ENCODE results near the gene MEA1.
A peak's percentile ranks its signal among the peaks of the same experiment; 100 is the strongest.

The MEA1 gene

DNA sequence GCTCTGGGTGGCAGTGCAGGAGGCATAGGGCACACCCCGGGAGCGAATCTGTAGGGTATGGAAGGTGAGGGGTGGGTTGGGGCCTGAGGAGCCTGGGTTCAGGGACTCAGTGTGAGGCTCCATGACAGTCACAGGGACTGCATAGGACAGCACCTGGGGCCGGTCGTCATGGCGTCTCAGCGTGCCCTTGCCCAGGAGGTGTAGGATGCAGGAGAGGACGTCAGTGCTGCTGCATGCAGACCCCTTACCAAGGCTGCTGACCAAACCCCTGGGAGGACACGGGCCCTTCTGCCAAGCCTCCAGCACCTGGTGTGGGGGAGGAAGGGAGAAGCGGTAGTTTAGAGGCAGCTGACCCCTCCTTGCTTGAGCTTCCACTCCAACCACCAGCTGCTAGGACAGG is 24.0 kb upstream of the MEA1 start:
- DNase-seq: no peak

GRCh38 chr6:43037197-43037596 is 23.5 kb upstream of the MEA1 start:
- DNase-seq: no peak

DNA sequence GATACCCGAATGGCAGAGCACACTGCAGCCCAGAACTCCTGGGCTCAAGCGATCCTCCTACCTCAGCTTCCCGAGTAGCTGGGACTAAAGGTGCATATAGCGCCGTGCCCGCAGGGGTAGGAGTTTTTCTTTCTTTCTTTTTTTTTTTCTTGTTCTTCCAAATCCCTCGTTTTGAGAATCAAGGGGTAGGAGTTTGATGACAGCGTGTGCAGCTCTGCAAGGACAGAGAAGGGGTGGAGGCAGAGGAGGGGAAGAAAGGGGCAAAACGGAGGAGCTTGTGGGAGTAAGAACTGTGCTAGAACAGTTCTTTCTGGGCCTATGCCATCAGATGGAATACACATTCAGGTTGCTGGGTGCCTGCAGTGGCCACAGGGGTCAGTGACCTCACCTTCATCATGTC is 23.0 kb upstream of the MEA1 start:
- no peak for DNase-seq

DNA sequence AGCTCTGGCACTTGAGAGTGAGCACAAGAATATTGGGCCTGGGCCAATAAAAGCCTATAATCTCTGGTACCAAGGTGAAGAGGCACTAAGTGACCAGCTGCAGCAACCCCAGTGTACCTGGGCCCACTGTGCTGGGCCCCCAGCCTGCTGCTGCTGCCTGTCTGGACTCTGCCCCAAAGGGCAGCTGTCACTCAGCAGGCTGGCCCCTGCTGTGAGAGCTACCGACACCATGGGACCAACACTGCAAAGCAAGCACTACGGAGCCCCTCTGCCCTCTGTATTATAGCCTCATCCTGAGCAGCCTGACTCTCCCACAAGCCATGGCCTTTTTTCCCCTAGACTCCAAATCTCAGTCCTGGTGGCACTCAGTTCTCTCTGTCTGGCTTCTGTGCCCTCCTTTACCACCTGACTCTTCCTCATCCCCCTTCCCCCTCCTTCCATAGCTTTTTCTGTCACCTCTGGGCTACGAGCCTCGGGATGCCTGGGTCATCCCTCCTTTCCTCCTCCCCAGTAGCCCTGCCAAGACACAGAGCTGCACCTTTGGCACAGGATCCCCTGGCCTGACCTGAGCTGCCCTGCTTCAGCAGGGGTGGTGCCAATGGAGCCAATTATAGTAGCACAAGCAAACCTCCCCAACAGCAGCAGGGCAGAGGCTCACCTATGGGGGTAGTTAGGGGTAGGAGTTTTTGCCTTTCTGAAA is 21.9 kb upstream of the MEA1 start:
- no peak for DNase-seq

GRCh38 chr6:43034190-43034525 is 20.4 kb upstream of the MEA1 start:
- DNase-seq: no peak

GRCh38 chr6:43033496-43034189 is 19.9 kb upstream of the MEA1 start:
- no peak for DNase-seq

DNA sequence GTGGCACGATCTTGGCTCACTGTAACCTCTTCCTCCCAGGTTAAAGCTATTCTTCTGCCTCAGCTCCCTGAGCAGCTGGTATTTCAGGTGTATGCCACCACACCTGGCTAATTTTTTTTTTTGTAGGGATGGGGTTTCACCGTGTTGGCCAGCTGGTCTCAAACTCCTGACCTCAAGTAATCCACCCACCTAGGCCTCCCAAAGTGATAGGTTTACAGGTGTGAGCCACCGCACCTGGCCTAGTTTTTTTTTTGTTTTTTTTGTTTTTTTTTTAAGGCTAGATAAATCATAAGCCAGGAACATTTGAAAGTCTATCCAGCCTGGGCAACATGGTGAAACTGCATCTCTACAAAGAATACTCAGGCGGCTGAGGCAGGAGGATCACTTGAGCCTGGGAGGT is 18.6 kb upstream of the MEA1 start:
- DNase-seq: no peak

DNA sequence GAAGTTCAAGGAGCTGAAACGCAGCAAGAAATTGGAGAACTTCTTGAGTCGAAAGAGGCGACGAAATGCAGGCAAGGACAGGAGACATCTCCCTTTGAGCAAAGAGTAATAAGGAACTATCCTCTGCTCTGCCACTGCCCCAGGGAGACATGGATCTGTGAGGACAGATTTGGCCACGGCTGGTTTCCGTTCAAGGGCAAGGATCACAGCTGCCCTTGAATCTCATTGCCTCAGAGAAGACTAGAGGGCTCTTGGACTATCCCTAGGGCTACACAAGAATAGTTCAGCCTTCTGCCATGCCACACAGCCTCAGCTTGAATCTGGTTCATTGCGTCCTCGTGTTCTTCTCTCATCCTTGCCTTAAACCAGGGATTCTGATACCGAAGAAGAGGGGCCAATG is 15.4 kb upstream of the MEA1 start:
- DNase-seq: no peak

GRCh38 chr6:43026365-43026764 is 12.6 kb upstream of the MEA1 start:
- DNase-seq: no peak

DNA sequence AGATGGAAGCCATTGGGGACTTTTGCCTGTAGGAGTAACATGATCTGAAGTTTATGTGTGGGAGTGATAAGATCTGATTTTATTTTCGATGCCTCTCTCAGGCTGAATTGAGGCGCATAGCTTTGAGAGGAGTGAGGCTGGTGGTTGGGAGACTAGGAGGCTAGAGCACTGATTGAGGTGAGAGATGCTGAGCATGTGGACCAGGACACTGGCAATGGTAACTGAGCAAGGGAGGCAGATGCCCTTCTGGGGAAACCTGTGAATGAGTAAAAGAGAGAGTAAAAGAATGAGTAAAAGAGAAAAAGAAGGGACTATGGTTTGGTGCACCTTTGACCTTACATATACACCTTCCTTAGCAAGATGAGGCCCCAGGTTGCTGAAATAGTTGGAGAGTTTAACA is 10.7 kb upstream of the MEA1 start:
- DNase-seq: no peak

DNA sequence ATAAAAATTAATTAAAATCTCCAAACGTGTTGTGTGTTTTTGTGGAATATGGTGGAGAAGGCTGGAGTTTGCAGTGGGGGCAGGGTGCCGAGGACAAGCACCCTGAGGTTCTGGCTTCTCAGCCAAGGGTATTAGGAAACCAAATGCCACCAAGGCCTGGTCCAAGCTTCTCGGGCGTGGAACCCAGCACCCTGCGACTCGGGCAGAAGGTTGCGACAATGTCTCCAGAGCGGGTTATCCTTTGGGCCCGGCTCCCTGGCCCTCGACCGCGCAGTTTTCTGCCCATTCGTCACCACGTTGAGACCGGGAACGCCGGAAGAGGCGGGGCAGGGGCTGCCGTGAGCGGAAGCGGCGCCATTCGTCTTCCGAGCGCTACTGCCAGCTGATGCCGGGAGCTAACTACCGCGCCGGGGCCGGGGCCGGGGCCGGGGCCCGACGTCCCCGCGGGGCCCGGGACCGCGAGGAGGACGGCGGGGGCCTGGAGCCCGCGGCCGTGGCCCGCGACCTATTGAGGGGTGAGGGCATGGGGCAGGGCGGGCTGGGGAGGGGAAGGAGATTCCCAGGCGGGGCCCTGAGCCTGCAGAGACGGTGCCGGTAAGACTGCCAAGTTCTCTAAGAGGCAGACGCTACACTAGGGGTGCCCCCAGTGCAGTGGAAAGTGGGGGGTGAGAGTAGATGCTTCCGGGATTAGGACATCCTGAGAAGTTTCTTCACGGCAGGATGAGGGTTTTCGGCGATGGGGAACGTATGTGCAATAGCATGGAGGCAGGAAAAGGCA is 7.7 kb upstream of the MEA1 start, which contains the start of gene RRP36:
Gene RRP36, plus strand, starts transcription at position 354 of the 778 bp plus-strand sequence. Its CDS starts 32 bp downstream, at position 386.
- DNase-seq: peak; percentile 68

DNA sequence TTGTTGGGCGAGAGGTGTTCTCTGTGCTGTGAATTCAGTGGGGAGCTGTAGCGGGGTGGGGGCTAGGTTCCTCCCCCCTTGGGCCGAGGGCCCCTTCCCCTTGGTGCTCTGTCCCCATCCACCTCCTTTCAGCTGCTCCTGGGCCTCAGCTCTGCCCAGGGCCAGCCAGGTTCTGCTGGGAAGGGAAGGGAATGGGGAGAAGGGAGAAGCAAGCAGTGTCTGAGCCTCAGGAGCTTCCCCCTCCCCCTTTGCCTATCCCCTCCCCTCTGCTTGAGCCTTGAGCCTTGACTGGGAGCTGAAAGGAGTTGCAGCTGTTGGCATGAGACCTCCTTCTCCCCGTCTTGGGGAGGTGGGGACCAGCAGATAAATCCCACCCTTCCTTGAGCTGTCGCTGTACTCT is 7.1 kb upstream of the MEA1 start:
- DNase-seq: no peak

- no peak for DNase-seq
Measured at GRCh38 chr6:43020052-43020705, 6.4 kb upstream of the MEA1 start.

DNA sequence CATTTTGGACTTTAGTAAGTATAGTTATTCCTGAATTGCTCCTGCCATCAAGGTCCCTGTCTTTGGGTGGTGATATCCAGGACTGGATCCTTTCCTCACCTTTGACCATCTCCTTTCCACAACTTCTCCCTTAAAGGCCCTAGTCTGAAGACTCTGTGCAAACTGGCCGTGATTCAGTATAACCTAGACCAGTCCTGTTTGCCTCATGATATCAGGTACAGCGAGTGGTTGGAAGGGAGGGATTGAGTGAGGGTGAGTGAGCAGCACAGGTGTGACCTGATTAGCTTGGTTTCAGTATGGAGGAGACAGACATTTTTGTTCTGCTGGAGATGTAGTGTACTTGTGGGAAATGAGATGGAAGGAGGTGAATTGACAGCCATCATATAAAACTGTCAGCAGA is 5.4 kb upstream of the MEA1 start:
- no peak for DNase-seq

DNA sequence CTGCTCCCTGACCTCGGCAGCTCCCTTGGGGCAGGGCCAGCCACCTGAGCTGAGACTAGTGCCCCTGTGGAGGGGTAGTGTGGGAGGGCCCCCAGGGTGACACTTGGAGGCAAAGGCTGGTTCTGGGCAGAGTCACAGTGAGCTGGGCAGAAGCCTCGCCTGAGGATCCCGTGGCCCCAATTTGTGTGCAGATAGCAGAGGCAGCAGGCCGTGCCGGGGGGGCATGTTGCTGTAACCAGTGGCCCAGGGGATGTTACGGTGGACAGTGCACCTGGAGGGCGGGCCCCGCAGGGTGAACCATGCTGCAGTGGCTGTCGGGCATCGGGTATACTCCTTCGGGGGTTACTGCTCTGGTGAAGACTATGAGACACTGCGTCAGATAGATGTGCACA is 3.2 kb upstream of the MEA1 start:
- DNase-seq: no peak

GRCh38 chr6:43016176-43016942 is 2.6 kb upstream of the MEA1 start:
- DNase-seq: no peak

DNA sequence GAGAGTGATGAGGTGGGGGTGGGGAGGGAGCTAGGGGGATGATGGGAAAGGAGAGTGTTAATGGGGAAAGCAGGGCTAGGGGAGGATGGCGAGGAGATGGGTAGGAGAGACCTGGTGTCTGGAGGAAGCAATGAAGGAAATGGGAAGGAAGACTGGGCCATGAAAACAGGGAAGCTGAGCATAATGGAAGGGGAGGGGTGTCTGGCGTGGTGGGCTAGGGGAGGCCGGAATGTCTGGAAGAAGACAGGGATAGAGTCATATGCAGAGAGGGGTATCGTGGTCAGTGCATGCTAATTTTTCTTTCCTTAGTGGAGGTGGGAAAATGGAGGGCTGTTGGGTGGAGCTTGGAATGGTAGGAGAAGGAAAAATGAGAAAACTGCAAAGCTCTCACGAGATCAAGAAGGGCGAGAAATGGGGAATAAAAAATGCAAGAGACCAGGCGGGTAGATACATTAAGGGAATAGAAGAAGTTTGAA is 726 bp upstream of the MEA1 start:
- peak; percentile 31 for DNase-seq

- DNase-seq: no peak
Measured at GRCh38 chr6:43013097-43013842, 476 bp downstream of the MEA1 start.

DNA sequence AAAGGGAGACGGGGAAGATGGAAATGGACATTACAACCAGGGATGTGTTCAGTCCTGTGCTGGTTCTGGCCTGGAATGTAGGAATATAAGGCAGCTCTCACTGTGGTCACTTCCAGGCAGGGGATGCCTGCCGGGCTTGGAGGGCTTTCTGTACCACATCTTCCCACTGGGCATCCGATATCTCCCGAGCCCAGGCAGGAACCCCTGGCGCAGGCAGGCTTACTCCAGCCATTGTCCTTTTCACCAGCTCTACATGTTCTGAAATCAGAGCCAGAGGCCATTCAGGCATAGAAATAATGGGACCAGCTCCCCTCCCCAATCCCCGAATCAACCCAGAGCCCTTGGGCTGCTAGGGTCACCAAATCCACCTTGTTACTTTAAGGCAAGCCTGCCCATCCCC is 1.4 kb downstream of the MEA1 start:
- DNase-seq: no peak

DNA sequence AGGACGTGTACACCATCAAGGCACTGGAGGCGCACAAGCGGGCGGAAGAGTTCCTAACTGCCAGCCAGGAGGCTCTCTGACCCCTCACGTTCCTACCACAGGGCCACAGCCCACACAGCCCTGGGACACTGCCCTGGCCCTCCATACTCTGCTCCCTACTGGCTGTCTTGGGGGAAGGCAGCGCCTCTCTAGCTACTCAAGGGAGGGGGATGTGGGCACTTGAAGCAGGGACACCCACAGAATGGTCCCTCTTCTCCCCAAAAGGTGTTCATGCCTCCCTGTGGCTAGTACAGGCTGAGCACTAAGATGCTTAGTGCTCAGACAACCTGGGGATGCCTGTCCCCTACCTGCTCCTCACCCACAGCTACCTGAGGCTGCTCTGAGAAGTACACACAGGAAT is 2.5 kb downstream of the MEA1 start:
- no peak for DNase-seq

GRCh38 chr6:43009124-43009523 is 4.6 kb downstream of the MEA1 start:
- no peak for DNase-seq

GRCh38 chr6:43007126-43007525 is 6.6 kb downstream of the MEA1 start:
- DNase-seq: no peak

Measured in kidney glomerular epithelial cell (primary cell).